K562 (cell line): ENCODE results near the gene HS6ST1. TPM values are rescaled to one million over a fixed set of nuclear protein-coding genes. Genes with fewer than 3 reads are reported as not detected.

ENCODE experiments used
- ATAC-seq: fragments of 200-7000 bp; cut with Tn5 transposase; 3 replicates; pipeline ENCODE4 v1.9.1; 2020; ENCODE audit warnings: moderate library complexity
- BruUV-seq: library from RNA; stranded (reverse); fragments of 400-500 nt; replicated peaks from 2 replicates; lab custom pipeline; 2021; lab: Mats Ljungman, UMichigan
- CTCF ChIA-PET: fragments of 300-600 bp; formaldehyde crosslinking; extraction: SDS; loops from one replicate; lab custom pipeline; 2021; ENCODE audit warnings: low intra/inter-chr PET ratio; lab: Yijun Ruan, JAX
- POLR2A ChIA-PET: fragments of 300-600, 350-650 bp; sonication (Branson Sonifier 250); formaldehyde crosslinking; extraction: SDS; loops from one replicate; lab custom pipeline; 2021; ENCODE audit warnings: antibody characterized with exemption, inconsistent platforms; lab: Yijun Ruan, JAX
- DNase-seq, 4 experiments: peaks; one replicate each; pipeline versions ENCODE4 v3.0.0 to v3.0.0-alpha.2; 2011 to 2018; ENCODE audit warnings: low spot score in 3 of 4, mixed read lengths in 3 of 4; ENCODE audit errors: extremely low read depth in 1 of 4
- FAIRE-seq: peaks from 2 replicates; lab custom pipeline; 2011; peaks lifted over from hg19 to GRCh38; lab: Jason Lieb, UNC
- H2AFZ ChIP-seq: 2 replicates; pipeline ENCODE4 v1.6.0; 2011; ENCODE audit warnings: low read depth, low read length, control low read depth, inconsistent platforms
- H3K27ac ChIP-seq: fragments of 200-600 bp; 3 replicates; pipeline ENCODE4 v1.8.0; 2011; ENCODE audit warnings: low read depth, mild to moderate bottlenecking, control low read depth, inconsistent platforms, low read length, moderate library complexity, mixed read lengths; ENCODE audit errors: extremely low read depth
- H3K27me3 ChIP-seq, 2 experiments: fragments of 300-600 bp in 1 of 2; 2 replicates in 1 of 2; 3 replicates in 1 of 2; pipeline versions ENCODE4 v1.6.0 to v1.8.0; 2011; ENCODE audit warnings: inconsistent platforms in 2 of 2, low read length in 2 of 2, mild to moderate bottlenecking in 1 of 2, mixed read lengths in 1 of 2, moderate library complexity in 1 of 2; ENCODE audit not compliant: control insufficient read depth in 2 of 2, insufficient read depth in 2 of 2
- H3K36me3 ChIP-seq: fragments of 300-600 bp; 3 replicates; pipeline ENCODE4 v1.8.0; 2011; ENCODE audit warnings: mild to moderate bottlenecking, low read length, inconsistent platforms; ENCODE audit not compliant: control insufficient read depth, insufficient read depth
- H3K4me1 ChIP-seq, 2 experiments: fragments of 200-600 bp in 1 of 2; replicated peaks in 1 of 2; 2 replicates in 1 of 2; 3 replicates in 1 of 2; pipeline versions ENCODE4 v1.5.1 to v1.8.0; 2011; ENCODE audit warnings: inconsistent platforms in 2 of 2, low read length in 2 of 2, mild to moderate bottlenecking in 1 of 2, mixed read lengths in 1 of 2, moderate library complexity in 1 of 2; ENCODE audit not compliant: control insufficient read depth in 2 of 2, insufficient read depth in 2 of 2
- H3K4me2 ChIP-seq: 2 replicates; pipeline ENCODE4 v1.6.1; 2011; ENCODE audit warnings: low read length, control low read depth, inconsistent platforms, mixed read lengths; ENCODE audit not compliant: insufficient read depth
- H3K4me3 ChIP-seq: fragments of 200-600 bp; sonication (generic), shearing (Covaris generic); 2 replicates; pipeline ENCODE4 v1.5.1; 2016; ENCODE audit warnings: control low read depth, inconsistent platforms
- H3K79me2 ChIP-seq: fragments of 200-600 bp; 3 replicates; pipeline ENCODE4 v1.8.0; 2011; ENCODE audit warnings: low read length, inconsistent platforms; ENCODE audit not compliant: control insufficient read depth, insufficient read depth
- H3K9ac ChIP-seq, 2 experiments: 2 replicates each; pipeline versions ENCODE4 v1.6.0 to v1.6.1; 2011; ENCODE audit warnings: low read depth in 2 of 2, low read length in 2 of 2, control low read depth in 1 of 2, inconsistent platforms in 1 of 2, mild to moderate bottlenecking in 1 of 2, mixed read lengths in 1 of 2; ENCODE audit not compliant: insufficient read depth in 1 of 2
- H3K9me1 ChIP-seq: one replicate; pipeline ENCODE4 v1.6.0; 2011; ENCODE audit warnings: inconsistent platforms, mild to moderate bottlenecking, low read length, moderate library complexity; ENCODE audit not compliant: control insufficient read depth, insufficient read depth
- H3K9me3 ChIP-seq: replicated peaks from 2 replicates; pipeline ENCODE4 v1.5.1; 2011; ENCODE audit warnings: low read depth, low read length, inconsistent platforms; ENCODE audit not compliant: control insufficient read depth, insufficient read depth
- H4K20me1 ChIP-seq: replicated peaks from 2 replicates; pipeline ENCODE4 v1.6.1; 2011; ENCODE audit warnings: low read length, inconsistent platforms, mixed read lengths; ENCODE audit not compliant: control insufficient read depth, insufficient read depth
- BRCA1 ChIP-seq, 2 experiments: fragments of 450-650 bp in 1 of 2; sonication (generic) in 1 of 2; formaldehyde crosslinking in 1 of 2; IDR thresholded peaks; 2 replicates each; pipeline versions ENCODE4 v1.5.0 to v1.6.1; 2017 to 2020; ENCODE audit warnings: mild to moderate bottlenecking in 1 of 2, missing genetic modification reagents in 1 of 2
- C11orf30 ChIP-seq: fragments of 450-650 bp; IDR thresholded peaks from 2 replicates; pipeline ENCODE4 v1.6.1; 2016; ENCODE audit warnings: low read depth, mild to moderate bottlenecking
- CBFB ChIP-seq: sonication (generic); formaldehyde crosslinking; IDR thresholded peaks from 2 replicates; pipeline ENCODE4 v1.4.0; 2020; ENCODE audit warnings: mild to moderate bottlenecking, missing genetic modification reagents
- CC2D1A ChIP-seq: fragments of 450-650 bp; IDR thresholded peaks from 2 replicates; pipeline ENCODE4 v1.6.1; 2017; ENCODE audit warnings: mild to moderate bottlenecking
- ELF1 ChIP-seq: fragments of 200-800 bp; sonication (Bioruptor generic); IDR thresholded peaks from 2 replicates; pipeline ENCODE4 v1.6.1; 2016; ENCODE audit warnings: missing genetic modification characterization, missing compliant biosample characterization
- HIVEP1 ChIP-seq: fragments of 250-450 bp; sonication (Bioruptor Pico); IDR thresholded peaks from 2 replicates; pipeline ENCODE4 v1.4.0; 2020; ENCODE audit warnings: mild to moderate bottlenecking
- ILF3 ChIP-seq: fragments of 450-650 bp; IDR thresholded peaks from 2 replicates; pipeline ENCODE4 v1.6.1; 2018; ENCODE audit warnings: antibody characterized with exemption, mild to moderate bottlenecking, moderate library complexity, borderline replicate concordance
- KDM5B ChIP-seq: fragments of 200-600 bp; sonication (generic); IDR thresholded peaks from 2 replicates; pipeline ENCODE4 v1.6.1; 2012; ENCODE audit warnings: low read depth, mild to moderate bottlenecking, moderate library complexity, low read length, control low read depth, inconsistent platforms; ENCODE audit not compliant: insufficient replicate concordance
- MYC ChIP-seq, 2 experiments: fragments of 250-450 bp in 1 of 2; sonication (Bioruptor Pico) in 1 of 2; IDR thresholded peaks; 2 replicates each; pipeline versions ENCODE4 v1.5.1 to v1.6.1; 2012 to 2021; ENCODE audit warnings: low read depth in 2 of 2, borderline replicate concordance in 1 of 2, improper control_type of control experiment in 1 of 2, low read length in 1 of 2, mild to moderate bottlenecking in 1 of 2, moderate library complexity in 1 of 2
- PHF20 ChIP-seq: fragments of 450-650 bp; IDR thresholded peaks from 2 replicates; pipeline ENCODE4 v1.6.1; 2018; ENCODE audit not compliant: partially characterized antibody
- PREB ChIP-seq: sonication (generic); formaldehyde crosslinking; IDR thresholded peaks from 2 replicates; pipeline ENCODE4 v1.8.1; 2023; ENCODE audit warnings: mild to moderate bottlenecking, missing genetic modification reagents
- RB1 ChIP-seq: fragments of 450-650 bp; IDR thresholded peaks from 2 replicates; pipeline ENCODE4 v1.6.1; 2017; ENCODE audit warnings: low read depth, mild to moderate bottlenecking
- RBBP5 ChIP-seq: fragments of 200-600 bp; sonication (generic); IDR thresholded peaks from 2 replicates; pipeline ENCODE4 v1.6.1; 2012; ENCODE audit warnings: borderline replicate concordance, mild to moderate bottlenecking, low read length, control low read depth, inconsistent platforms; ENCODE audit not compliant: insufficient read depth, poor library complexity, severe bottlenecking
- RNF219 ChIP-seq: fragments of 250-450 bp; sonication (Bioruptor Pico); IDR thresholded peaks from 2 replicates; pipeline ENCODE4 v1.5.0; 2022; ENCODE audit warnings: mild to moderate bottlenecking
- WHSC1 ChIP-seq: IDR thresholded peaks from one replicate; pipeline ENCODE4 v1.6.1; 2012; ENCODE audit warnings: low read length, control low read depth, inconsistent platforms
- ZKSCAN3 ChIP-seq: fragments of 250-450 bp; sonication (Bioruptor Pico); IDR thresholded peaks from 2 replicates; pipeline ENCODE4 v1.4.0; 2020
- ZNF274 ChIP-seq: IDR thresholded peaks from 2 replicates; pipeline ENCODE4 v1.6.1; 2011; ENCODE audit warnings: low read depth, mild to moderate bottlenecking, low read length, moderate library complexity, borderline replicate concordance
- ZNF584 ChIP-seq: fragments of 200-800 bp; sonication (Bioruptor generic); IDR thresholded peaks from 2 replicates; pipeline ENCODE4 v1.6.1; 2016; ENCODE audit warnings: low read depth, mild to moderate bottlenecking, missing genetic modification characterization, missing compliant biosample characterization
- ZNF77 ChIP-seq: fragments of 250-450 bp; sonication (Bioruptor Pico); IDR thresholded peaks from 2 replicates; pipeline ENCODE4 v1.5.0; 2020
- WGBS: fragments of 100-300 bp; shearing (Covaris generic); methylation state at CpG from one replicate; pipeline ENCODE4 v1.1.6; 2016; ENCODE audit warnings: low coverage, mixed read lengths; ENCODE audit not compliant: insufficient coverage; ENCODE audit errors: missing lambda C conversion rate; 5-methylcytosine and 5-hydroxymethylcytosine counted together
- in situ Hi-C: fragments of 300-500 bp; cut with MboI; formaldehyde crosslinking; loops from 4 replicates; pipeline ENCODE4 v1.15.0; 2018; ENCODE audit warnings: inconsistent platforms, mixed read lengths
- intact Hi-C: fragments of 100-400 bp; cut with micrococcal nuclease; formaldehyde crosslinking; loops from 2 replicates; pipeline ENCODE4 v1.14.2; 2022
- polyA plus RNA-seq, 8 experiments: library from polyadenylated mRNA; depleted of rRNA in 4 of 8; stranded (reverse) in 5 of 8; unstranded in 3 of 8; fragments of >200 nt; fragmentation: Nextera tagmentation in 2 of 8; fragmentation: Illumina TruSeq in 1 of 8; extraction: Ambion mirVana in 2 of 8; extraction: Trizol in 1 of 8; gene quantifications; 2 replicates each; pipeline versions ENCODE4 v1.2.1 to v1.2.3, GENCODE V29; 2011 to 2014; ENCODE audit warnings: inconsistent platforms in 1 of 8, missing spikeins in 1 of 8
- total RNA-seq, 7 experiments: library from RNA; depleted of rRNA in 6 of 7; stranded (reverse); fragments of >200 nt in 6 of 7; fragmentation: Illumina TruSeq in 2 of 7; extraction: Trizol in 2 of 7; gene quantifications; 2 replicates each; pipeline versions ENCODE4 v1.2.1 to v1.2.3, GENCODE V29; 2011 to 2021; ENCODE audit warnings: low replicate concordance in 1 of 7

Gene HS6ST1
- total and polyA plus RNA-seq, 9 of the 15 experiments (the other 6 are each of a cell fraction or from before 2014, with no cell fraction given), result 0.06 to 7.4 (median 3.8) TPM

GRCh38 chr2:128308284-128308731, 10.4 kb downstream of the HS6ST1 start (continued):
- TF ChIP-seq MYC (IDR thresholded peaks at IDR 0.05; ENCODE audit: low read depth, low read length) (no peak), MYC (CRISPR knock-in tag; IDR thresholded peaks at IDR 0.05; ENCODE audit: borderline replicate concordance, low read depth) (no peak), KDM5B (no peak)

- Histone ChIP-seq H3K27ac (no peak overlapping the region), H3K27me3 (no peaks in the 10 kb centered on the region), H3K36me3 (no peaks in the 10 kb centered on the region), H3K9me3 (no peaks in the 10 kb centered on the region), H3K9me1 (peaks cover 6% of the 10 kb centered on the region), H2AFZ (no peak overlapping the region), H3K4me3 (no peak overlapping the region), H3K79me2 (no peaks in the 10 kb centered on the region), H4K20me1 (peaks cover 53% of the 10 kb centered on the region), H3K9ac (no peak overlapping the region), H3K4me2 (no peak overlapping the region), H3K4me1 (peaks cover 29 to 53% of the 10 kb centered on the region in 2 experiments)
- ATAC-seq (no peak), DNase-seq (no peak), FAIRE-seq (no peak)
- no TSS peak for BruUV-seq
- TF ChIP-seq PHF20 (no peak), HIVEP1 (CRISPR knock-in tag) (no peak), CBFB (CRISPR knock-in tag) (no peak), ZNF274 (no peak), WHSC1 (no peak), ZNF584 (no peak), RB1 (no peak), PREB (CRISPR knock-in tag) (no peak), RNF219 (CRISPR knock-in tag) (no peak), RBBP5 (no peak), ELF1 (tag) (no peak), C11orf30 (no peak), ILF3 (no peak), ZKSCAN3 (CRISPR knock-in tag) (no peak), BRCA1 (IDR thresholded peaks at IDR 0.05) (no peak), BRCA1 (CRISPR knock-in tag; IDR thresholded peaks at IDR 0.05) (no peak), ZNF77 (CRISPR knock-in tag) (no peak), CC2D1A (no peak)
- WGBS, result 65% methylated on average over 11 of the region's 12 CpGs
- ChIA-PET POLR2A (interaction anchor here (0.5 kb wide), 1 partner anchor 83 kb away, joined by 4 read pairs; no protein-coding TSS in a partner anchor), CTCF (no interaction called here)
- intact Hi-C loops (loop anchor here (5.0 to 10.0 kb wide), 2 partner anchors 130 to 243 kb away; no protein-coding TSS in a partner anchor), in situ Hi-C loops (no loop called here)
Measured at GRCh38 chr2:128307595-128307994, 11.1 kb downstream of the HS6ST1 start.
